IMR-90 (cell line): Measurements from ENCODE around the gene NR6A1. TPM values are rescaled to one million over a fixed set of nuclear protein-coding genes. Genes with fewer than 3 reads are reported as not detected.

Source experiments
- ATAC-seq: fragments of 200-7000 bp; cut with Tn5 transposase; 2 replicates; pipeline ENCODE4 v1.9.1; 2020; ENCODE audit warnings: low read depth, mild to moderate bottlenecking, moderate library complexity
- BruUV-seq: library from RNA; stranded (reverse); fragments of 400-500 nt; replicated peaks from 2 replicates; lab custom pipeline; 2021; lab: Mats Ljungman, UMichigan
- CTCF ChIA-PET: fragments of 300-600 bp; formaldehyde crosslinking; extraction: SDS; loops from one replicate; lab custom pipeline; 2021; ENCODE audit warnings: antibody characterized with exemption; lab: Yijun Ruan, JAX
- POLR2A ChIA-PET: fragments of 300-600 bp; sonication (Branson Sonifier 250); formaldehyde crosslinking; loops from one replicate; lab custom pipeline; 2022; ENCODE audit warnings: antibody characterized with exemption; ENCODE audit not compliant: unreplicated experiment; lab: Charles Lee
- DNase-seq: peaks from one replicate; pipeline ENCODE4 v3.0.0; 2013
- H2AFZ ChIP-seq: replicated peaks from 2 replicates; pipeline ENCODE3; 2013; ENCODE audit warnings: low read length, mild to moderate bottlenecking; ENCODE audit not compliant: poor library complexity
- H2AK5ac ChIP-seq: 2 replicates; pipeline ENCODE4 v1.6.1; 2013; ENCODE audit warnings: low read depth, low read length, inconsistent platforms
- H2AK9ac ChIP-seq: replicated peaks from 2 replicates; pipeline ENCODE3; 2013; ENCODE audit warnings: mild to moderate bottlenecking, low read depth, low read length, moderate library complexity; ENCODE audit not compliant: poor library complexity
- H2BK120ac ChIP-seq: 2 replicates; pipeline ENCODE4 v1.6.1; 2013; ENCODE audit warnings: low read depth, low read length, inconsistent platforms
- H2BK15ac ChIP-seq: 3 replicates; pipeline ENCODE4 v1.6.1; 2013; ENCODE audit warnings: low read depth, low read length, inconsistent platforms
- H2BK20ac ChIP-seq: 2 replicates; pipeline ENCODE4 v1.6.1; 2013; ENCODE audit warnings: low read depth, mild to moderate bottlenecking, inconsistent platforms, low read length, moderate library complexity
- H2BK5ac ChIP-seq: 2 replicates; pipeline ENCODE4 v1.6.1; 2013; ENCODE audit warnings: mild to moderate bottlenecking, low read depth, low read length, inconsistent platforms; ENCODE audit not compliant: poor library complexity, severe bottlenecking
- H3K14ac ChIP-seq: replicated peaks from 2 replicates; pipeline ENCODE4 v1.6.1; 2013; ENCODE audit warnings: low read depth, low read length, inconsistent platforms
- H3K18ac ChIP-seq: 2 replicates; pipeline ENCODE4 v1.6.1; 2013; ENCODE audit warnings: low read depth, low read length, control low read depth
- H3K23ac ChIP-seq: 2 replicates; pipeline ENCODE4 v1.6.1; 2013; ENCODE audit warnings: low read depth, low read length, inconsistent platforms
- H3K27ac ChIP-seq: 2 replicates; pipeline ENCODE4 v1.5.1; 2013; ENCODE audit warnings: mild to moderate bottlenecking, control low read depth, low read length; ENCODE audit not compliant: insufficient read depth
- H3K27me3 ChIP-seq: 2 replicates; pipeline ENCODE4 v1.6.1; 2013; ENCODE audit warnings: low read length; ENCODE audit not compliant: control insufficient read depth, insufficient read depth
- H3K36me3 ChIP-seq: 2 replicates; pipeline ENCODE4 v1.6.1; 2013; ENCODE audit warnings: low read length, mixed read lengths; ENCODE audit not compliant: control insufficient read depth, insufficient read depth
- H3K4ac ChIP-seq: 2 replicates; pipeline ENCODE4 v1.6.1; 2013; ENCODE audit warnings: low read depth, low read length, inconsistent platforms
- H3K4me1 ChIP-seq: 2 replicates; pipeline ENCODE4 v1.6.1; 2013; ENCODE audit warnings: low read length, mixed read lengths; ENCODE audit not compliant: control insufficient read depth, insufficient read depth
- H3K4me2 ChIP-seq: 2 replicates; pipeline ENCODE4 v1.6.1; 2013; ENCODE audit warnings: low read depth, mild to moderate bottlenecking, control low read depth, low read length, moderate library complexity
- H3K4me3 ChIP-seq: 2 replicates; pipeline ENCODE4 v1.5.1; 2013; ENCODE audit warnings: low read depth, mild to moderate bottlenecking, control low read depth, low read length, moderate library complexity; ENCODE audit not compliant: insufficient read depth
- H3K56ac ChIP-seq: 2 replicates; pipeline ENCODE4 v1.6.1; 2013; ENCODE audit warnings: low read length, inconsistent platforms; ENCODE audit not compliant: insufficient read depth; ENCODE audit errors: extremely low read depth
- H3K79me1 ChIP-seq, 2 experiments: 2 replicates each; pipeline ENCODE4 v1.6.1; 2013; ENCODE audit warnings: low read length in 2 of 2, inconsistent platforms in 1 of 2, low read depth in 1 of 2
- H3K9ac ChIP-seq: 2 replicates; pipeline ENCODE4 v1.6.1; 2013; ENCODE audit warnings: low read depth, low read length, control low read depth
- H3K9me1 ChIP-seq: 2 replicates; pipeline ENCODE4 v1.6.1; 2013; ENCODE audit warnings: low read length, inconsistent platforms; ENCODE audit not compliant: insufficient read depth
- H3K9me3 ChIP-seq: 2 replicates; pipeline ENCODE4 v1.6.1; 2013; ENCODE audit warnings: low read length; ENCODE audit not compliant: control insufficient read depth, insufficient read depth
- H4K20me1 ChIP-seq: 2 replicates; pipeline ENCODE4 v1.6.1; 2013; ENCODE audit warnings: low read length, inconsistent platforms; ENCODE audit not compliant: insufficient read depth
- H4K5ac ChIP-seq: 2 replicates; pipeline ENCODE4 v1.6.1; 2013; ENCODE audit warnings: mild to moderate bottlenecking, low read depth, low read length, control low read depth
- H4K8ac ChIP-seq, 2 experiments: 2 replicates each; pipeline ENCODE4 v1.6.1; 2013; ENCODE audit warnings: low read depth in 2 of 2, low read length in 2 of 2, control low read depth in 1 of 2, inconsistent platforms in 1 of 2
- H4K91ac ChIP-seq: 2 replicates; pipeline ENCODE4 v1.6.1; 2013; ENCODE audit warnings: low read depth, low read length, inconsistent platforms; ENCODE audit not compliant: insufficient read depth
- BHLHE40 ChIP-seq: fragments of 150-350 bp; IDR thresholded peaks from 2 replicates; pipeline ENCODE4 v1.6.1; 2016; ENCODE audit warnings: mild to moderate bottlenecking, low read depth, low read length
- CEBPB ChIP-seq: IDR thresholded peaks from 2 replicates; pipeline ENCODE4 v1.6.1; 2012; ENCODE audit warnings: low read depth, low read length, improper control_type of control experiment
- CHD1 ChIP-seq: IDR thresholded peaks from 2 replicates; pipeline ENCODE4 v1.6.1; 2012; ENCODE audit warnings: low read depth, low read length, improper control_type of control experiment
- CTCF ChIP-seq: conservative IDR thresholded peaks from 2 replicates; pipeline ENCODE4 v1.5.1; 2012; ENCODE audit warnings: mild to moderate bottlenecking, low read depth, low read length, improper control_type of control experiment
- FOS ChIP-seq: fragments of 150-350 bp; IDR thresholded peaks from 2 replicates; pipeline ENCODE4 v1.6.1; 2016; ENCODE audit warnings: low read depth, low read length
- MAFK ChIP-seq: IDR thresholded peaks from 2 replicates; pipeline ENCODE4 v1.6.1; 2012; ENCODE audit warnings: low read depth, low read length, improper control_type of control experiment
- MAZ ChIP-seq: IDR thresholded peaks from 2 replicates; pipeline ENCODE4 v1.6.1; 2012; ENCODE audit warnings: low read depth, mild to moderate bottlenecking, low read length, improper control_type of control experiment, moderate library complexity, borderline replicate concordance
- MXI1 ChIP-seq: IDR thresholded peaks from 2 replicates; pipeline ENCODE4 v1.6.1; 2012; ENCODE audit warnings: low read depth, mild to moderate bottlenecking, low read length, moderate library complexity, borderline replicate concordance
- NFE2L2 ChIP-seq: fragments of 150-350 bp; IDR thresholded peaks from 2 replicates; pipeline ENCODE4 v1.6.1; 2016; ENCODE audit warnings: low read depth, mild to moderate bottlenecking, low read length
- POLR2A ChIP-seq: IDR thresholded peaks from 2 replicates; pipeline ENCODE4 v1.6.1; 2012; ENCODE audit warnings: mild to moderate bottlenecking, low read depth, low read length
- RAD21 ChIP-seq: IDR thresholded peaks from 2 replicates; pipeline ENCODE4 v1.6.1; 2012; ENCODE audit warnings: low read length, improper control_type of control experiment
- RCOR1 ChIP-seq: IDR thresholded peaks from 2 replicates; pipeline ENCODE4 v1.6.1; 2012; ENCODE audit warnings: mild to moderate bottlenecking, low read length, improper control_type of control experiment; ENCODE audit not compliant: insufficient replicate concordance
- RFX5 ChIP-seq: IDR thresholded peaks from 2 replicates; pipeline ENCODE4 v1.8.0; 2012; ENCODE audit warnings: low read depth, mild to moderate bottlenecking, low read length, moderate library complexity
- SMC3 ChIP-seq: fragments of 150-350 bp; IDR thresholded peaks from 2 replicates; pipeline ENCODE4 v1.6.1; 2016; ENCODE audit warnings: low read depth, mild to moderate bottlenecking, antibody characterized with exemption, low read length, moderate library complexity
- WGBS, 2 experiments: methylation state at CpG; one replicate each; pipeline versions ENCODE4 v1.1.5 to v1.1.7; 2013; ENCODE audit warnings: missing lambda C conversion rate in 2 of 2; ENCODE audit not compliant: insufficient read length in 1 of 2; ENCODE audit errors: extremely low coverage in 2 of 2; 5-methylcytosine and 5-hydroxymethylcytosine counted together
- dilution Hi-C: fragments of 300-500 bp; cut with HindIII; formaldehyde crosslinking; loops from one replicate; pipeline ENCODE4 v1.14.3; 2018; ENCODE audit warnings: low sequenced_read_pairs; ENCODE audit not compliant: unreplicated experiment
- in situ Hi-C: fragments of 300-500 bp; cut with MboI; formaldehyde crosslinking; loops from 3 replicates; pipeline ENCODE4 v1.14.3; 2019; ENCODE audit warnings: low sequenced_read_pairs, inconsistent platforms, mixed read lengths
- intact Hi-C: fragments of 100-400 bp; cut with micrococcal nuclease; formaldehyde crosslinking; loops from 2 replicates; pipeline ENCODE4 v1.10.0; 2022
- polyA plus RNA-seq, 3 experiments: library from polyadenylated mRNA; depleted of rRNA; stranded (reverse); fragments of >200 nt; gene quantifications; 2 replicates each; pipeline ENCODE4 v1.2.3, GENCODE V29; 2012; ENCODE audit warnings: low replicate concordance in 1 of 3
- total RNA-seq: library from RNA; depleted of rRNA; stranded (reverse); fragments of >200 nt; gene quantifications from 2 replicates; pipeline ENCODE4 v1.2.3, GENCODE V29; 2012
- TF ChIP-seq, protein P1 (sequence below): fragments of 150-350 bp; IDR thresholded peaks from 2 replicates; pipeline ENCODE4 v1.6.1; 2017; ENCODE audit warnings: mild to moderate bottlenecking, antibody characterized with exemption, low read length, low read depth
- TF ChIP-seq, protein P2 (sequence below): fragments of 150-350 bp; IDR thresholded peaks from 2 replicates; pipeline ENCODE4 v1.6.1; 2016; ENCODE audit warnings: low read depth, mild to moderate bottlenecking, low read length, moderate library complexity, borderline replicate concordance

NR6A1 gene
- total and polyA plus RNA-seq, 2 of the 4 experiments (the other 2 are of a cell fraction) = 0.14 to 0.36 TPM

DNA sequence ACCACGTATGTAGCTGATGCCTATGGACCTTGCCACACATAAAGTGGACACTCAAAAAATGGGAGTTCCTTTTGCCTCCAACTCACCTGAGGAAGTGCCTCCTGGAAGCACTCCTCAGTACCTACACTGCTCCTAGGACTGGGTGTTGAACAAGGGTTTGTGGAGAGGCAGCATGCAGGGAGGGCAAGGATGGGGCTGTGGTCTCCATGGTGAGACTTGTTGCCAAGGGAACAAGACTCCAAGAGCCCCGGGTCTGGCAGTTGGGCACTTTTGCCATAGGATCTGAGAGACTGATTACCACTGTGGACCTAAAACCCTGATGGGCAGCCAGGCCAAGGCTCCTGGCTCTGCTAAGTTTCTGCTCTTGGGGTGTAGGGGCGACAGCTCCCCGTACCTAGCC is 257.0 kb downstream of the NR6A1 start:
- CTCF ChIA-PET = no interaction called here
- in situ Hi-C loops = no loop called here
- Histone ChIP-seq H2BK20ac (no peak overlapping the region), H3K27ac (no peak overlapping the region), H2BK5ac (no peak overlapping the region), H3K9me3 (no peaks in the 10 kb centered on the region), H3K23ac (no peak overlapping the region), H4K5ac (no peak overlapping the region), H3K4me2 (no peak overlapping the region), H3K18ac (no peak overlapping the region), H2AK5ac (no peak overlapping the region), H3K9ac (no peak overlapping the region), H2AK9ac (no peak overlapping the region), H3K4me1 (no peaks in the 10 kb centered on the region; the same call in 1 of the 2 replicates), H3K79me1 (no peaks in the 10 kb centered on the region), H3K14ac (no peak overlapping the region), H2AFZ (no peak overlapping the region), H4K20me1 (no peaks in the 10 kb centered on the region), H2BK120ac (no peak overlapping the region), H3K36me3 (no peaks in the 10 kb centered on the region), H3K4me3 (no peak overlapping the region), H4K8ac (no peak overlapping the region), H3K9me1 (no peaks in the 10 kb centered on the region), H2BK15ac (no peak overlapping the region), H3K56ac (no peak overlapping the region), H3K4ac (no peak overlapping the region), H3K27me3 (peaks cover 55% of the 10 kb centered on the region), H4K91ac (no peak overlapping the region)
- WGBS, 2 experiments = 87% methylated on average over 3 of the region's 4 CpGs; no CpG with 5 or more reads in 1 of the 2 experiments
- BruUV-seq = no TSS peak
- dilution Hi-C loops = no loop called here
- POLR2A ChIA-PET = no interaction called here
- no peak for ATAC-seq
- intact Hi-C loops = no loop called here
- DNase-seq = no peak
- TF ChIP-seq CTCF = no peak
- TF ChIP-seq BHLHE40 = no peak
- TF ChIP-seq, protein P1, sequence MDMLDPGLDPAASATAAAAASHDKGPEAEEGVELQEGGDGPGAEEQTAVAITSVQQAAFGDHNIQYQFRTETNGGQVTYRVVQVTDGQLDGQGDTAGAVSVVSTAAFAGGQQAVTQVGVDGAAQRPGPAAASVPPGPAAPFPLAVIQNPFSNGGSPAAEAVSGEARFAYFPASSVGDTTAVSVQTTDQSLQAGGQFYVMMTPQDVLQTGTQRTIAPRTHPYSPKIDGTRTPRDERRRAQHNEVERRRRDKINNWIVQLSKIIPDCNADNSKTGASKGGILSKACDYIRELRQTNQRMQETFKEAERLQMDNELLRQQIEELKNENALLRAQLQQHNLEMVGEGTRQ = no peak
- no peak for TF ChIP-seq SMC3
- TF ChIP-seq CHD1 = no peak
- TF ChIP-seq MAFK = no peak
- no peak for TF ChIP-seq POLR2A
- TF ChIP-seq RAD21 = no peak
- TF ChIP-seq CEBPB = no peak
- no peak for TF ChIP-seq RFX5
- TF ChIP-seq, protein P2, sequence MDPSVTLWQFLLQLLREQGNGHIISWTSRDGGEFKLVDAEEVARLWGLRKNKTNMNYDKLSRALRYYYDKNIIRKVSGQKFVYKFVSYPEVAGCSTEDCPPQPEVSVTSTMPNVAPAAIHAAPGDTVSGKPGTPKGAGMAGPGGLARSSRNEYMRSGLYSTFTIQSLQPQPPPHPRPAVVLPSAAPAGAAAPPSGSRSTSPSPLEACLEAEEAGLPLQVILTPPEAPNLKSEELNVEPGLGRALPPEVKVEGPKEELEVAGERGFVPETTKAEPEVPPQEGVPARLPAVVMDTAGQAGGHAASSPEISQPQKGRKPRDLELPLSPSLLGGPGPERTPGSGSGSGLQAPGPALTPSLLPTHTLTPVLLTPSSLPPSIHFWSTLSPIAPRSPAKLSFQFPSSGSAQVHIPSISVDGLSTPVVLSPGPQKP = no peak
- no peak for TF ChIP-seq RCOR1
- TF ChIP-seq MAZ = no peak
- TF ChIP-seq FOS = no peak
- no peak for TF ChIP-seq NFE2L2
- TF ChIP-seq MXI1 = no peak
